Body of pancreas (tissue), 4 donors: ENCODE data around the gene TP53TG5. TPM values are rescaled to one million over a fixed set of nuclear protein-coding genes. Genes with fewer than 3 reads are reported as not detected.

Source experiments
- ATAC-seq: fragments of 150-250 bp; one replicate; pipeline ENCODE4 v1.9.1; 2016
- DNase-seq, 4 donors: peaks; one replicate each; pipeline ENCODE4 v3.0.0-alpha.2; 2019
- H3K27ac ChIP-seq, 4 donors: fragments of 200-600 bp; sonication (generic); 1 replicate in 3 of 4; 2 replicates in 1 of 4; pipeline versions ENCODE4 v1.5.1 to v1.6.1; 2016 to 2019; ENCODE audit warnings: mild to moderate bottlenecking in 1 of 4, mixed read lengths in 1 of 4, moderate library complexity in 1 of 4
- H3K27me3 ChIP-seq, 2 donors: fragments of 200-600 bp; sonication (generic); one replicate each; pipeline ENCODE4 v1.6.0; 2016; ENCODE audit warnings: mild to moderate bottlenecking in 1 of 2
- H3K36me3 ChIP-seq, 2 donors: fragments of 200-600 bp; sonication (generic); replicated peaks in 1 of 2; 2 replicates each; pipeline ENCODE4 v1.5.1; 2016; ENCODE audit warnings: low read depth in 2 of 2; ENCODE audit not compliant: insufficient read depth in 1 of 2
- H3K4me1 ChIP-seq: fragments of 200-600 bp; sonication (generic); one replicate; pipeline ENCODE4 v1.6.0; 2016
- H3K4me3 ChIP-seq, 2 donors: fragments of 200-600 bp; sonication (generic); 1 replicate in 1 of 2; 2 replicates in 1 of 2; pipeline ENCODE4 v1.5.1; 2016 to 2019
- H3K9me3 ChIP-seq, 3 donors: fragments of 200-600 bp; sonication (generic); 1 replicate in 2 of 3; 2 replicates in 1 of 3; pipeline ENCODE4 v1.5.1; 2016
- POLR2A ChIP-seq, 3 donors: fragments of 450-650 bp; IDR thresholded peaks; one replicate each; pipeline ENCODE4 v1.6.1; 2016; ENCODE audit warnings: antibody characterized with exemption in 3 of 3, mild to moderate bottlenecking in 2 of 3
- WGBS, 2 donors: methylation state at CpG; one replicate each; pipeline ENCODE4 v1.1.5; 2017; 5-methylcytosine and 5-hydroxymethylcytosine counted together
- intact Hi-C: fragments of 100-400 bp; cut with DNase I; formaldehyde crosslinking; loops from one replicate; pipeline ENCODE4 v1.15.1; 2023
- total RNA-seq, 2 donors: library from RNA; depleted of rRNA; stranded (reverse); fragments of >200 nt; gene quantifications; one replicate each; pipeline ENCODE4 v1.1.0, GENCODE V29; 2016
- TF ChIP-seq, protein P1 (sequence below), 7 experiments: fragments of 450-650 bp in 4 of 7; fragments of 200-600 bp in 3 of 7; sonication (generic) in 3 of 7; IDR thresholded peaks; one replicate each; pipeline ENCODE4 v1.5.1; 2016 to 2019; ENCODE audit warnings: antibody characterized with exemption in 7 of 7

The TP53TG5 gene
- total RNA-seq, 2 donors from 2014 or later: not detected

DNA sequence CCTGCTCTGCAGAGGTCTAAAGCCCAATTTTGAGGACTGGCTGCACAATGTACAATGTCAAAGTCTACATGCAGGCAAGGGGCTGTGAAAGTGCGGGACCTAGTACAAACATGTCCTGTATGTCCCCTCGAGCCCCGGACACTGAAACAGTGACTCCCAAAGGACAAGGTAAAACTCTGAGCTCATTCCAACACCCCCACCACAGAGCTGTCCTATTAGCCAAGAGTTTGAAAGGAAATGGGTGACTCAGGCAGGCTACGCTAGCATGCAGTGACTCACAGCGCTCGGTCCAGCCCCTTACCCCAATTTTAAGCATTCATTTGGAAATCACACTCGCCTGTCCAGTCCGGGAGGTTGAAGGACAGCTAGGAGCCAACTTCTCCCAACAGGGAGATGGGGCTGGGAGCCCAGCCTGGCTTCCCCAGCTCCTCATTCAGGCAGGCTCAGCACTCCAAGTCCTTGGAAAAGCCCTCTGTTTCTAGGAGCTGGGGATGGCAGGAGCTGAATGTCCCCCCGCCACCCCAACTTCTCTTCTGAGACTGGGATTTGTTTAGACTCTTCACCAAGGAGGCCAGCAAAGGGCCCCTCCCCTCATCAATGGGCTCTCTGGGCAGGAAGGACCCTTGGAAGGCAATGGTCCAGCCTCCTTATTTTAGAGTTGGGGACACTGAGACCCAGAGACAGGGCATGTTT, 33.8 kb downstream of the TP53TG5 start:
- ATAC-seq: peak; percentile 43
- Histone ChIP-seq H3K4me1 (peaks cover 81% of the 10 kb centered on the region), H3K36me3 (no peaks in the 10 kb centered on the region), H3K9me3 (no peaks in the 10 kb centered on the region), H3K27ac (peak overlapping the region; percentile 91 to 99 (median 98)), H3K27me3 (no peaks in the 10 kb centered on the region), H3K4me3 (no peak overlapping the region)
- WGBS, 2 donors: 4 to 24% methylated on average over 9 of the region's 9 CpGs
- peak; percentile 80 to 91 (median 85) for DNase-seq
- intact Hi-C loops: no loop called here
- TF ChIP-seq POLR2A (IDR thresholded peaks at IDR 0.05): peak; percentile 72 to 91 (median 88)
- TF ChIP-seq, protein P1, sequence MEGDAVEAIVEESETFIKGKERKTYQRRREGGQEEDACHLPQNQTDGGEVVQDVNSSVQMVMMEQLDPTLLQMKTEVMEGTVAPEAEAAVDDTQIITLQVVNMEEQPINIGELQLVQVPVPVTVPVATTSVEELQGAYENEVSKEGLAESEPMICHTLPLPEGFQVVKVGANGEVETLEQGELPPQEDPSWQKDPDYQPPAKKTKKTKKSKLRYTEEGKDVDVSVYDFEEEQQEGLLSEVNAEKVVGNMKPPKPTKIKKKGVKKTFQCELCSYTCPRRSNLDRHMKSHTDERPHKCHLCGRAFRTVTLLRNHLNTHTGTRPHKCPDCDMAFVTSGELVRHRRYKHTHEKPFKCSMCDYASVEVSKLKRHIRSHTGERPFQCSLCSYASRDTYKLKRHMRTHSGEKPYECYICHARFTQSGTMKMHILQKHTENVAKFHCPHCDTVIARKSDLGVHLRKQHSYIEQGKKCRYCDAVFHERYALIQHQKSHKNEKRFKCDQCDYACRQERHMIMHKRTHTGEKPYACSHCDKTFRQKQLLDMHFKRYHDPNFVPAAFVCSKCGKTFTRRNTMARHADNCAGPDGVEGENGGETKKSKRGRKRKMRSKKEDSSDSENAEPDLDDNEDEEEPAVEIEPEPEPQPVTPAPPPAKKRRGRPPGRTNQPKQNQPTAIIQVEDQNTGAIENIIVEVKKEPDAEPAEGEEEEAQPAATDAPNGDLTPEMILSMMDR (IDR thresholded peaks at IDR 0.05): no peak

DNA sequence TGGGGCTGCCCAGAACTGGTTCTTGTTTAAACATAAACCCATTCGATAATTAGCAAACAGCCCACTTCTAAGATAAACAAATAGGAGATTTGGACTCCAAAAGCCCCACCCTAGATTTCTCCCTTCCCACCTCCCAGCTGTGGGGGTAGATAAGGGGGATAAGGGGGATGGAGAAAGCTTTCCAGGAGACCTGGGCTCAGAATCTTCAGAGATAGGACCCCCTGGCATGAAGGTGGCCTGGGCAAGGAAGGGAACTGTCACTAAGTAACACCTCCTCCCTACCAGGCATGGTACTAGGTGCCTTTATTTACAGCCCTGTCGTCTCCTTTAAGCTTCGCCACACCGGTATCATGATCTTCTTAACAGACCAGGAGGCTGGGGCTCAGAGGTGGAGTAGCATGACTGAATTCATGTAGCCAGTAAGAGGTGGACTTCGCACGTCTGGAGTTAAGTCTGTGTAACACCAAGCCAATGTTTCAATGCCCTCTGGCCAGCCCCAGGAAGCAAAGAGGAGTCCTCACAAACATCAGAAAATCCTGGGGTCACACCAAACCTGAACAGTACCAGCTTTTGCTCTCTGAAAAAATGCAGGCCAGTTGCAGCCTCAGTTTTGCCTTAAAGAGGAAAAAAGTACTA, 34.5 kb downstream of the TP53TG5 start:
- Histone ChIP-seq H3K36me3 (no peaks in the 10 kb centered on the region), H3K27me3 (no peaks in the 10 kb centered on the region), H3K4me3 (no peak overlapping the region), H3K27ac (peak overlapping the region; percentile 91 to 99 (median 98)), H3K4me1 (peaks cover 85% of the 10 kb centered on the region), H3K9me3 (no peaks in the 10 kb centered on the region)
- ATAC-seq (peak; percentile 43), DNase-seq (peak; percentile 69 to 78 (median 72))
- intact Hi-C loops: no loop called here
- 10 to 22% methylated on average over 6 of the region's 6 CpGs for WGBS, 2 donors
- TF ChIP-seq, protein P1 (IDR thresholded peaks at IDR 0.05): no peak
- TF ChIP-seq POLR2A (IDR thresholded peaks at IDR 0.05): no peak

DNA sequence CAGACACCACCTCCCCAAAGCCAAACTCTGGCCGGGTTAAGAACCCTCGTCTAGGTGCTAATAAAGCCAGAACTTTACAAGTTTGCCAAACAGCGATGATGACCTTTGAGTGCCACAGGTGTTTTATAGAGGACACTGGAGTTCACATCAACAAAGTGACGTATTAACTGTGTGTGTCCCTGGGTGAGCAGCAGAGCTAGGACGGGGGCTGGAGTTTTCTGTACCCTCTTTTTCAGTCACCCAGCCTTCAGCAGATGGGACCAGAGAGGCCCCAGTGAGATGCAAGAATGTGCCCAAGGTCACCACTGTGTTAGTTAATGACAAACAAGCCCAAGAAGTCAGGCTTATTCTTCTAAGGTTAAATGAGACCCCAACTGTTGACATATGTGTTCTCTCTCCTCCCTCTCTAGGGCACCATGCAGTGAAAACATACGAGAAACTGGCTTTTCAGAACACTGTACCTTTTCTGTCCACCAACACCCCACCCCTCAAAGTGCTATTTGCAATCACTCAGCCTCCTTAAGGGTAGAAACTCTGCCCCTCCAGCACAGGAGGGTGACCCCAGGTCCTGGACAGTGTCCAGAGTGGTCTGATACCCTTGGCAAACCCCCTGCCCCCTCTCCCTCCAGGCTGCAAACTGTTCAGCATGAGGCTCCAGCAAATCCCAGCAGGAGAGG, 35.1 kb downstream of the TP53TG5 start:
- TF ChIP-seq, protein P1 (IDR thresholded peaks at IDR 0.05): no peak
- TF ChIP-seq POLR2A (IDR thresholded peaks at IDR 0.05): peak in 2 of 3 donors; percentile 38 to 64
- whole genome bisulfite sequencing, 2 donors: 14 to 19% methylated on average over 6 of the region's 6 CpGs
- no peak for ATAC-seq

DNA sequence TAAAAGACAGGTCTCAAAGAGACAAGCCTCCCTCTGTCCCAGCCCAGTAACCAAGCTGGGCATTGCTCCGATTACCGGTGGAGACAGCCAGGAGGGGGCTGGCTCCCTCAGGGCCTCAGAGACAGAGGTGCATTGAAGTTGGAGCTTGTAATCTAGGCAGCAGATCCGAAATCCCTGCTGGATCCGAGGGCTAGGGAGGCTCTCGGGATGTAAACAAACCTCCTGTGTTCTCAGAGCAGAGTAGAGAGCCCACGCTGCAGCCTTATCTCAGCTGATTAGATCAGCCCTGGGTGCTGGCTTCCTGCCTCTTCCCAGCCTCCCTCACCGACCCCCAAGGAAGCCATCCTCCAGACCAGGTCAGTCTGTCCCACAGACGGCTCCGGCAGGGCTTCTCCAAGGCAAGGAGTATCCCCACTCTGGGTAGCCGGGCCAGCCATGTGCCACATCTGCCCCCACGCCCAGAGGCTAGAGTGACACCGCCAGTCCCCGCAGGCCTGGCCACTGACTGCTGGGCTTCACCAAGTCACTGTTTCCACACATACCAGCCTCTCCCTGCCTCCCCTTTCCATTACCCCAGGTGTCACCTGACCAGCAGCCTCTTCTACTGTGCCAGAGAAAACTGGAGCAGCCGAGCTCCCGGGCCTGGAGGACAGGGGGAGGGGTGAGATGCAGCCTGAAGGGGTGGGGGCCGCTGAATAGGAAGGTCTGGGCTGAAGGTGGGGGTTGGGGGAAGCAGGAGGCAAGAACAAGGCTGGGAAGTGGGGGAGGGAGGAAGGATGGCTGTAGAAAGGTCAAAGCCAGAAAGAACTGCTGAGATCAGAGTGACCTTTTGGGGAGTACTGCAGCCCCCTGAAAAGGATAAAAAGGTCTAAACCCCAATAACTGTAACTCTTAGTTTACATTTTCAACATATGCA, 35.9 kb downstream of the TP53TG5 start:
- H3K4me3 ChIP-seq: no peak overlapping the region
- TF ChIP-seq, protein P1 (IDR thresholded peaks at IDR 0.05): no peak
- peak; percentile 92 to 97 (median 96) for TF ChIP-seq POLR2A (IDR thresholded peaks at IDR 0.05)
- peak overlapping the region; percentile 91 to 99 (median 98) for H3K27ac ChIP-seq
- no peaks in the 10 kb centered on the region for H3K9me3 ChIP-seq
- H3K36me3 ChIP-seq: no peaks in the 10 kb centered on the region
- H3K27me3 ChIP-seq: no peaks in the 10 kb centered on the region
- ATAC-seq (peak; percentile 57), DNase-seq (peak; percentile 88 to 95 (median 92))
- 9 to 13% methylated on average over 8 to 16 of the region's 16 CpGs for WGBS, 2 donors
- intact Hi-C loops: no loop called here
- H3K4me1 ChIP-seq: peaks cover 97% of the 10 kb centered on the region

More for the DNA sequence above, 35.1 kb downstream of the TP53TG5 start:
- H3K36me3 ChIP-seq: no peaks in the 10 kb centered on the region
- H3K4me1 ChIP-seq: peaks cover 89% of the 10 kb centered on the region
- H3K27ac ChIP-seq: peak overlapping the region; percentile 91 to 99 (median 98)
- H3K27me3 ChIP-seq: no peaks in the 10 kb centered on the region
- H3K9me3 ChIP-seq: no peaks in the 10 kb centered on the region
- intact Hi-C loops: no loop called here
- DNase-seq: peak in 3 of 4 donors; percentile 87 to 90 (median 89)
- H3K4me3 ChIP-seq: no peak overlapping the region
